Measurements from ENCODE around the gene EPS8L1. TPM values are rescaled to one million over a fixed set of nuclear protein-coding genes. Genes with fewer than 3 reads are reported as not detected.

EPS8L1 gene
- total and polyA plus RNA-seq, 2 donors (not counting 1 experiment from before 2014, with no cell fraction given), result 0.72 to 1.0 TPM

DNA sequence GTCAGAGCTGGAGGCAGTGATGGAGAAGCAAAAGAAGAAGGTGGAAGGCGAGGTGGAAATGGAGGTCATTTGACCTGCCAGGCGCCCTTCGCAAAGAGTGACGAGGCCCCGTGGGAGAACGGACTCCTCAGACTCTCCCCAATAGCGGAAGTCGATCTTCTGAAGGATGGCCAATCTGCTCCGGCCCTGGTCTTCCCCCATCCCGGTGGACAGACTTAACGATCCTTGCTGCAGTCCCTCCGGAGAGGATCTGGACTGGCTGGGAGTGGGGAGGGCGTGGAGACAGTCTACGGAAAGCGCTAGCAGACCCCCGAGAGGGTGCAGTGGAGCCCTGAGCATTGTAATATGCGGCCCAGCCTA, 11.9 kb downstream of the EPS8L1 start:
- Histone ChIP-seq H4K20me1 (ENCODE audit: control insufficient read depth, insufficient read depth, low read length, poor library complexity, severe bottlenecking) (peaks cover 29% of the 10 kb centered on the region), H3K27ac (ENCODE audit: low read length in 2 of 2) (no peak overlapping the region), H3K27me3 (replicated peaks in 1 of 4; ENCODE audit: control extremely low read depth in 1 of 4, control insufficient read depth in 3 of 4, insufficient read depth in 4 of 4, low read length in 3 of 4) (peaks cover 0 to 57% (median 19%) of the 10 kb centered on the region in 4 experiments), H2AFZ (ENCODE audit: insufficient read depth, low read depth, low read length, poor library complexity, severe bottlenecking) (no peak overlapping the region), H3K79me2 (ENCODE audit: control insufficient read depth, insufficient read depth, low read length) (no peaks in the 10 kb centered on the region), H3K4me3 (ENCODE audit: control extremely low read depth in 1 of 5, extremely low read depth in 1 of 5, insufficient read depth in 1 of 5, low read depth in 2 of 5, low read length in 4 of 5) (peak overlapping the region in 4 of 5 experiments; percentile 10 to 42 (median 23)), H3K36me3 (replicated peaks in 1 of 2; ENCODE audit: control extremely low read depth in 1 of 2, control insufficient read depth in 1 of 2, extremely low read depth in 1 of 2, insufficient read depth in 2 of 2, low read length in 1 of 2) (peaks cover 0 to 7% of the 10 kb centered on the region in 2 experiments), H3K4me2 (replicated peaks; ENCODE audit: low read depth, low read length, poor library complexity, severe bottlenecking) (peak overlapping the region; percentile 87), H3K9ac (ENCODE audit: low read length) (peak overlapping the region; percentile 39), H3K4me1 (ENCODE audit: control insufficient read depth in 2 of 2, insufficient read depth in 2 of 2, low read length in 2 of 2) (peaks cover 20 to 26% of the 10 kb centered on the region in 2 donors), H3K9me3 (ENCODE audit: control extremely low read depth in 1 of 3, control insufficient read depth in 2 of 3, insufficient read depth in 1 of 3, low read length in 2 of 3) (peaks cover 0 to 32% (median 0%) of the 10 kb centered on the region in 3 donors)
- WGBS (ENCODE audit: insufficient coverage), result 56% methylated on average over 9 of the region's 17 CpGs
- Mint-ChIP-seq H3K9me3 (ENCODE audit: insufficient read depth) (peaks cover 1% of the 10 kb centered on the region), H3K27me3 (peaks cover 47% of the 10 kb centered on the region), H3K4me1 (peaks cover 34% of the 10 kb centered on the region), H3K4me3 (peak overlapping the region; percentile 77), H3K27ac (peak overlapping the region; percentile 46)
- no peak for TF ChIP-seq EZH2 (IDR thresholded peaks at IDR 0.05; ENCODE audit: borderline replicate concordance, insufficient read depth, low read depth, low read length, poor library complexity, severe bottlenecking)
- TF ChIP-seq, protein P1, sequence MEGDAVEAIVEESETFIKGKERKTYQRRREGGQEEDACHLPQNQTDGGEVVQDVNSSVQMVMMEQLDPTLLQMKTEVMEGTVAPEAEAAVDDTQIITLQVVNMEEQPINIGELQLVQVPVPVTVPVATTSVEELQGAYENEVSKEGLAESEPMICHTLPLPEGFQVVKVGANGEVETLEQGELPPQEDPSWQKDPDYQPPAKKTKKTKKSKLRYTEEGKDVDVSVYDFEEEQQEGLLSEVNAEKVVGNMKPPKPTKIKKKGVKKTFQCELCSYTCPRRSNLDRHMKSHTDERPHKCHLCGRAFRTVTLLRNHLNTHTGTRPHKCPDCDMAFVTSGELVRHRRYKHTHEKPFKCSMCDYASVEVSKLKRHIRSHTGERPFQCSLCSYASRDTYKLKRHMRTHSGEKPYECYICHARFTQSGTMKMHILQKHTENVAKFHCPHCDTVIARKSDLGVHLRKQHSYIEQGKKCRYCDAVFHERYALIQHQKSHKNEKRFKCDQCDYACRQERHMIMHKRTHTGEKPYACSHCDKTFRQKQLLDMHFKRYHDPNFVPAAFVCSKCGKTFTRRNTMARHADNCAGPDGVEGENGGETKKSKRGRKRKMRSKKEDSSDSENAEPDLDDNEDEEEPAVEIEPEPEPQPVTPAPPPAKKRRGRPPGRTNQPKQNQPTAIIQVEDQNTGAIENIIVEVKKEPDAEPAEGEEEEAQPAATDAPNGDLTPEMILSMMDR (IDR thresholded peaks at IDR 0.05), result no peak
- ATAC-seq (ENCODE audit: low read depth) (no peak), DNase-seq (no peak)
- POLR2A ChIA-PET, result interaction anchor here (0.7 kb wide), 1 partner anchor 30 kb away, joined by 3 read pairs; the partner anchor contains the start of gene PPP1R12C
- intact Hi-C loops (cut with micrococcal nuclease), result no loop called here
- CTCF ChIA-PET, result interaction anchor here (0.6 to 2.3 kb wide), 9 partner anchors 8 to 804 kb away, joined by 3 to 14 read pairs (median 3); partner anchors contain the start of gene RDH13

DNA sequence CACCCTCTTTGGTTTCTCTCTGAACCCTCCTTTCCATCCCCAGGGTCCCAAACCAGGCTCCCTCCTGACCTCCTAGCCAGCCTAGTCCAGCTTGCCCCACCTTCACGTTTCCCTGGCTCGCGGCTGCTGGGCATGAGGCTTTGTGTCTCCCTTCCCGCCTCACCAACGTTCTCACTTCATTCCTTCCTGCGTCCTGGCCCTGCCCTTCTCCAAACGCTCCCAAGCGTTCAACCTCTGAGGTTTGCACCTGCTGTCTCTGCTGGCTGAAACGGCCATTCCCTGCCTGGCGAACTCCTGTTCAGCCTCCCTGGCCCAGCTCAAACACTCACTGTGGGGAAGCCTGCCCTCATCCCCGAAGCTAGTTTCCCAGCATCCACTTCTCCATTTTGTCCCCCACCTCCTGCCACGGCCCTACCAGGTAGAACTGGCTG, 12.4 kb downstream of the EPS8L1 start:
- DNase-seq (no peak), ATAC-seq (ENCODE audit: low read depth) (no peak)
- H2AFZ ChIP-seq (ENCODE audit: insufficient read depth, low read depth, low read length, poor library complexity, severe bottlenecking), result no peak overlapping the region
- peak overlapping the region; percentile 87 for H3K4me2 ChIP-seq (replicated peaks; ENCODE audit: low read depth, low read length, poor library complexity, severe bottlenecking)
- peaks cover 29% of the 10 kb centered on the region for H4K20me1 ChIP-seq (ENCODE audit: control insufficient read depth, insufficient read depth, low read length, poor library complexity, severe bottlenecking)
- H3K27ac ChIP-seq (ENCODE audit: low read length in 2 of 2), result no peak overlapping the region
- TF ChIP-seq, protein P1 (IDR thresholded peaks at IDR 0.05), result no peak
- no peak for TF ChIP-seq EZH2 (IDR thresholded peaks at IDR 0.05; ENCODE audit: borderline replicate concordance, insufficient read depth, low read depth, low read length, poor library complexity, severe bottlenecking)
- H3K79me2 ChIP-seq (ENCODE audit: control insufficient read depth, insufficient read depth, low read length), result no peaks in the 10 kb centered on the region
- H3K4me1 Mint-ChIP-seq, result peaks cover 30% of the 10 kb centered on the region
- no peak overlapping the region for H3K9ac ChIP-seq (ENCODE audit: low read length)
- H3K27me3 Mint-ChIP-seq, result peaks cover 42% of the 10 kb centered on the region
- no peak overlapping the region for H3K4me3 ChIP-seq (ENCODE audit: control extremely low read depth in 1 of 5, extremely low read depth in 1 of 5, insufficient read depth in 1 of 5, low read depth in 2 of 5, low read length in 4 of 5)
- WGBS (ENCODE audit: insufficient coverage), result 83% methylated on average over 12 of the region's 12 CpGs
- H3K9me3 ChIP-seq (ENCODE audit: control extremely low read depth in 1 of 3, control insufficient read depth in 2 of 3, insufficient read depth in 1 of 3, low read length in 2 of 3), result peaks cover 0 to 27% (median 0%) of the 10 kb centered on the region in 3 donors
- peaks cover 0 to 11% of the 10 kb centered on the region in 2 experiments for H3K36me3 ChIP-seq (replicated peaks in 1 of 2; ENCODE audit: control extremely low read depth in 1 of 2, control insufficient read depth in 1 of 2, extremely low read depth in 1 of 2, insufficient read depth in 2 of 2, low read length in 1 of 2)
- peaks cover 0 to 52% (median 17%) of the 10 kb centered on the region in 4 experiments for H3K27me3 ChIP-seq (replicated peaks in 1 of 4; ENCODE audit: control extremely low read depth in 1 of 4, control insufficient read depth in 3 of 4, insufficient read depth in 4 of 4, low read length in 3 of 4)
- peaks cover 19 to 24% of the 10 kb centered on the region in 2 donors for H3K4me1 ChIP-seq (ENCODE audit: control insufficient read depth in 2 of 2, insufficient read depth in 2 of 2, low read length in 2 of 2)
- intact Hi-C loops (cut with micrococcal nuclease), result no loop called here
- CTCF ChIA-PET, result interaction anchor here (0.6 to 2.3 kb wide), 12 partner anchors 9 to 805 kb away, joined by 3 to 14 read pairs (median 3); partner anchors contain the start of gene RDH13
- peak overlapping the region; percentile 80 for H3K4me3 Mint-ChIP-seq
- peak overlapping the region; percentile 42 for H3K27ac Mint-ChIP-seq
- H3K9me3 Mint-ChIP-seq (ENCODE audit: insufficient read depth), result no peaks in the 10 kb centered on the region
- POLR2A ChIA-PET, result no interaction called here

Measured in B cell (primary cell).